Astrocyte (in vitro differentiated cells and primary cell): ENCODE measurements around the gene ADAMTSL2. TPM values are rescaled to one million over a fixed set of nuclear protein-coding genes. Genes with fewer than 3 reads are reported as not detected.
A peak's percentile ranks its signal among the peaks of the same experiment; 100 is the strongest.

ENCODE experiments used
- DNase-seq: peaks from one replicate; pipeline ENCODE4 v3.0.0-alpha.2; 2010; ENCODE audit warnings: low read depth
- FAIRE-seq: peaks from 2 replicates; lab custom pipeline; 2011; peaks lifted over from hg19 to GRCh38; lab: Jason Lieb, UNC
- H2AFZ ChIP-seq: 2 replicates; pipeline ENCODE4 v1.6.0; 2012; ENCODE audit warnings: low read depth, low read length, inconsistent platforms
- H3K27ac ChIP-seq: 2 replicates; pipeline ENCODE4 v1.5.1; 2011; ENCODE audit warnings: low read depth, low read length, inconsistent platforms
- H3K27me3 ChIP-seq: 2 replicates; pipeline ENCODE4 v1.6.0; 2011; ENCODE audit warnings: low read length, inconsistent platforms; ENCODE audit not compliant: insufficient read depth
- H3K36me3 ChIP-seq: 2 replicates; pipeline ENCODE4 v1.5.1; 2011; ENCODE audit warnings: low read length, inconsistent platforms; ENCODE audit not compliant: insufficient read depth
- H3K4me1 ChIP-seq: 2 replicates; pipeline ENCODE4 v1.5.1; 2011; ENCODE audit warnings: low read length, inconsistent platforms; ENCODE audit not compliant: insufficient read depth
- H3K4me2 ChIP-seq: 2 replicates; pipeline ENCODE4 v1.6.0; 2012; ENCODE audit warnings: low read length, inconsistent platforms
- H3K4me3 ChIP-seq: 2 replicates; pipeline ENCODE4 v1.5.1; 2011; ENCODE audit warnings: low read depth, mild to moderate bottlenecking, low read length, inconsistent platforms; ENCODE audit not compliant: insufficient read depth
- H3K79me2 ChIP-seq: 2 replicates; pipeline ENCODE4 v1.6.0; 2012; ENCODE audit warnings: mild to moderate bottlenecking, low read length, inconsistent platforms; ENCODE audit not compliant: insufficient read depth
- H3K9ac ChIP-seq: 2 replicates; pipeline ENCODE4 v1.6.0; 2012; ENCODE audit warnings: mild to moderate bottlenecking, low read length, inconsistent platforms
- H3K9me3 ChIP-seq: 2 replicates; pipeline ENCODE4 v1.5.1; 2012; ENCODE audit warnings: low read depth, mild to moderate bottlenecking, low read length, inconsistent platforms; ENCODE audit not compliant: insufficient read depth
- H4K20me1 ChIP-seq: 2 replicates; pipeline ENCODE4 v1.6.0; 2012; ENCODE audit warnings: low read length, inconsistent platforms; ENCODE audit not compliant: insufficient read depth
- H3K27ac Mint-ChIP-seq: one replicate; pipeline ENCODE4 v1.8.0; 2021; ENCODE audit warnings: mild to moderate bottlenecking, mixed read lengths; ENCODE audit not compliant: unreplicated experiment
- H3K27me3 Mint-ChIP-seq: one replicate; pipeline ENCODE4 v1.8.0; 2021; ENCODE audit warnings: low read depth, mixed read lengths; ENCODE audit not compliant: unreplicated experiment
- H3K36me3 Mint-ChIP-seq: one replicate; pipeline ENCODE4 v1.8.0; 2021; ENCODE audit warnings: low read depth, mixed read lengths; ENCODE audit not compliant: unreplicated experiment
- H3K4me1 Mint-ChIP-seq: one replicate; pipeline ENCODE4 v1.8.0; 2021; ENCODE audit warnings: low read depth, mixed read lengths; ENCODE audit not compliant: unreplicated experiment
- H3K4me3 Mint-ChIP-seq: one replicate; pipeline ENCODE4 v1.8.0; 2021; ENCODE audit warnings: mild to moderate bottlenecking, moderate library complexity, mixed read lengths; ENCODE audit not compliant: unreplicated experiment
- H3K9me3 Mint-ChIP-seq: one replicate; pipeline ENCODE4 v1.8.0; 2021; ENCODE audit warnings: mild to moderate bottlenecking, mixed read lengths; ENCODE audit not compliant: unreplicated experiment
- CTCF ChIP-seq: IDR thresholded peaks from 2 replicates; pipeline ENCODE4 v1.5.1; 2011; ENCODE audit warnings: low read depth, mild to moderate bottlenecking, inconsistent platforms, low read length, moderate library complexity; ENCODE audit not compliant: insufficient read depth
- EZH2 ChIP-seq: IDR thresholded peaks from 2 replicates; pipeline ENCODE4 v1.6.1; 2012; ENCODE audit warnings: mild to moderate bottlenecking, low read length, inconsistent platforms; ENCODE audit not compliant: insufficient read depth
- total RNA-seq: library from RNA; stranded (reverse); gene quantifications from 2 replicates; pipeline ENCODE4 v1.2.1, GENCODE V29; 2021

The ADAMTSL2 gene
- total RNA-seq, 1 donor from 2014 or later = 0.52 TPM

- DNase-seq (no peak), FAIRE-seq (no peak)
- Histone ChIP-seq H4K20me1 (no peaks in the 10 kb centered on the region), H3K27me3 (peaks cover 2% of the 10 kb centered on the region), H3K27ac (no peak overlapping the region), H3K4me1 (peaks cover 2% of the 10 kb centered on the region), H3K4me3 (no peak overlapping the region), H3K4me2 (no peak overlapping the region), H3K9me3 (no peaks in the 10 kb centered on the region), H2AFZ (no peak overlapping the region), H3K9ac (no peak overlapping the region), H3K79me2 (no peaks in the 10 kb centered on the region), H3K36me3 (no peaks in the 10 kb centered on the region)
- Mint-ChIP-seq H3K9me3 (no peaks in the 10 kb centered on the region), H3K27ac (no peak overlapping the region), H3K27me3 (peaks cover 26% of the 10 kb centered on the region), H3K4me3 (no peak overlapping the region), H3K36me3 (no peaks in the 10 kb centered on the region), H3K4me1 (peaks cover 3% of the 10 kb centered on the region)
- TF ChIP-seq EZH2 (peak; percentile 27), CTCF (no peak)
Measured at GRCh38 chr9:133514460-133515239, 19.9 kb upstream of the ADAMTSL2 start.

GRCh38 chr9:133515240-133515610, 19.3 kb upstream of the ADAMTSL2 start:
- Mint-ChIP-seq H3K27ac (no peak overlapping the region), H3K4me1 (no peaks in the 10 kb centered on the region), H3K9me3 (no peaks in the 10 kb centered on the region), H3K36me3 (no peaks in the 10 kb centered on the region), H3K27me3 (peaks cover 30% of the 10 kb centered on the region), H3K4me3 (no peak overlapping the region)
- Histone ChIP-seq H3K4me2 (no peak overlapping the region), H2AFZ (no peak overlapping the region), H3K9me3 (no peaks in the 10 kb centered on the region), H3K36me3 (no peaks in the 10 kb centered on the region), H3K4me1 (no peaks in the 10 kb centered on the region), H3K27me3 (peaks cover 2% of the 10 kb centered on the region), H3K4me3 (no peak overlapping the region), H3K9ac (no peak overlapping the region), H3K79me2 (no peaks in the 10 kb centered on the region), H4K20me1 (no peaks in the 10 kb centered on the region), H3K27ac (no peak overlapping the region)
- DNase-seq (no peak), FAIRE-seq (no peak)
- TF ChIP-seq CTCF = no peak
- TF ChIP-seq EZH2 = no peak

GRCh38 chr9:133515615-133516255, 18.8 kb upstream of the ADAMTSL2 start:
- Mint-ChIP-seq H3K4me1 (no peaks in the 10 kb centered on the region), H3K27me3 (peaks cover 30% of the 10 kb centered on the region), H3K4me3 (no peak overlapping the region), H3K36me3 (no peaks in the 10 kb centered on the region), H3K27ac (no peak overlapping the region), H3K9me3 (no peaks in the 10 kb centered on the region)
- Histone ChIP-seq H3K9ac (no peak overlapping the region), H3K4me1 (no peaks in the 10 kb centered on the region), H3K9me3 (no peaks in the 10 kb centered on the region), H3K36me3 (no peaks in the 10 kb centered on the region), H3K4me3 (no peak overlapping the region), H3K27me3 (peaks cover 3% of the 10 kb centered on the region), H2AFZ (no peak overlapping the region), H3K27ac (no peak overlapping the region), H3K4me2 (no peak overlapping the region), H4K20me1 (no peaks in the 10 kb centered on the region), H3K79me2 (no peaks in the 10 kb centered on the region)
- FAIRE-seq = no peak
- no peak for TF ChIP-seq CTCF
- TF ChIP-seq EZH2 = no peak
- DNase-seq = no peak
